HL-60/S4 treated with retinoic acid at 250 ng/mL for 4 days and 3 days (cell line): ENCODE data around the gene SCAF4.

ENCODE experiments used
- in situ Hi-C: fragments of 300-500 bp; cut with MboI; formaldehyde crosslinking; loops from 2 replicates; pipeline ENCODE4 v1.7.0; 2022; ENCODE audit warnings: low sequenced_read_pairs

Gene SCAF4

DNA sequence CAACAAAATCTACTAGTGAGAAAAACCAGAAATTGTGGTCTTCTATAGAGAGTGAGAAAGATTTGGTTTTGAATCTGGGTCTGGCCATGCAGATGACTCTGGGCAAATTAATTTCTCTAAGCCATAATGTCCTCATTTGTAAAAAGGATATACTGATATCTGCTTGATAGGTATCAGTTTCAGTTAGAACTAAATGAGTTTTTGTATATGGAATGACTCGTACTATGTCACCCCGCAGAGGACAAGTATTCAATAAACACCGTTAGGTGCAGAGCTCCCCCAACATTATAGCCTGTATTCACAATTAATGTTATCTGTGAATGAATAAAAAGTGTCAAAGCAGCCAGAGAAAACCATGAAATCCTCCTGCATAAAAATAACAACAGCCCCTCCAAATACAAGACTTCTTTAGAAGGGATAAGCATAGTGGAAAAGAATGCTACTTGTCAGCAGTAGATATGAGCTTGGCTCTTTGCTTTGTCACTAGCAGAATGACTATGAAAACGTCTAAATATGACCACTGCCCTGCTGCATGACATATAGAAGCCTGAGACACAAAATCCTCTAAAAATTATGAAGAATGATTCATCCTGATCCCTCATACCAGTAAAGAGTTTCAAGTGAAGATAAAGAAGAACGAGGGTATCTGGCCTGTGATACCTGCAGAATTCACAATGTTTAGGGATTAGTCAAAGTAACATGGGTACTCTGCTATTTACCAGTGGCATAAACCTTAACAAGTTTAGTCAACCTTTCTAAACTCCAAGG lies 17.8 kb downstream of the SCAF4 start:
- in situ Hi-C loops: no loop called here

GRCh38 chr21:31713115-31713514 lies 18.8 kb downstream of the SCAF4 start:
- in situ Hi-C loops: no loop called here

DNA sequence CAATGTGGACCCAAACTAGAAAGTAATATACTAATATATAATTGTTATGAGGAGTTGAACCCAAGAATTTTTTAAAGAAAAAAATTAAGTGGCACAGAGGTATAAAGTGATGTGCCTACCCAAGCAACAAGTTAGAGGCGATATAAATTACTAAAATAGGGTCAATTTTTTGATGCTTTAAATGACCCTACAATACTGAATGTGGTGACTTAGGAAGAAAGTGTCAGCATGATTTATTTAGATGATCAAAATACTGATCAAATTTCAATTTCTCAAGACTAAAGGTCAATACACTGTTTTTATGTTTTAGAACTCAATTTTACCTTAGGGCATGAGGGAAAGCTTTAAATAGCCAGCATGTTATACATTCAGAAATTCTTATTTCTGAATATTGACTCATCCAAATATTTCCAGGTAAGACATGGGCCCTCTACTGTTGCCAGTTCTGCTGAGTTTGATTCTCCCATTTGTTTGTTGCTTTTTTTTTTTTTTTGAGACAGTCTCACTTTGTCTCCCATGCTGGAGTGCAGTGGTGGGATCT lies 20.1 kb downstream of the SCAF4 start:
- in situ Hi-C loops: no loop called here

DNA sequence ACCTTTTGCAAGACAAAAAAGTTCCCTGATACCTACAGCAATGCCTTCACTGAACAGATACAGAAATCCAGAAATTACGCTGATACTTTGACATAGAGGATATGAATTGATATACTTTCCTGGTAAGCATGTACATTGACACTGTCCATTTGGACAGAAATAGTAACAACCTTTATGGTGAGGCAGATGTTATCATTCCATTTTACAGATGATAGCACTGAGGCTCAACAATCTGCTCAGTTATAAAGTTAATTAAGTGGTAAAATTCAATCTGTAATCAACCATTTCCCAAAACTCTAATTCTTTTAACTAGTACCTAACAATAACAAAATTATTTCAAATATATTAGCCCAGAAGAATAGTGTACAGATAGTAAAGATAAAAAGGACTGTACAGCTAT lies 20.6 kb downstream of the SCAF4 start:
- in situ Hi-C loops: no loop called here

GRCh38 chr21:31710586-31710985 lies 21.3 kb downstream of the SCAF4 start:
- in situ Hi-C loops: no loop called here

GRCh38 chr21:31708541-31708940 lies 23.4 kb downstream of the SCAF4 start:
- in situ Hi-C loops: no loop called here

- in situ Hi-C loops: no loop called here
Observed at GRCh38 chr21:31707499-31707898, 24.4 kb downstream of the SCAF4 start.

DNA sequence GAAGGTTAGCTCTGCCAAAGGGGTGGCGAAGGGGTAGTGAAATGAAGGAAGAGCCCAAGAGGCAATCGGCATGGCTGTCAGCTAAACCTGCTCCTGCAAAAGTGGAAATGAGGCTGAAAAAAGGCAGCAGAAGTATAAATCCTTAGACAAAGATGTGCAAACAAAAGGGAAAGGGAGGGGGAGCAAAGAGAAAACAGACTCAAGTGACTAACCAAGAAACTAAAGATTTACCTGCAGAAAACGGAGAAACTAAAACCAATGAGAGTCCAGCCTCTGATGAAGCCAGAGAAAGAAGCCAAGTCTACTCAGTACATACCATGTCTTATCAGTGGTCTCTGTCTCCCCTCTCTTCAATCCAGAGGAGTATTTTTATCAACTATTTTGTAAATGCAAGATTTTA lies 25.4 kb downstream of the SCAF4 start:
- in situ Hi-C loops: no loop called here

DNA sequence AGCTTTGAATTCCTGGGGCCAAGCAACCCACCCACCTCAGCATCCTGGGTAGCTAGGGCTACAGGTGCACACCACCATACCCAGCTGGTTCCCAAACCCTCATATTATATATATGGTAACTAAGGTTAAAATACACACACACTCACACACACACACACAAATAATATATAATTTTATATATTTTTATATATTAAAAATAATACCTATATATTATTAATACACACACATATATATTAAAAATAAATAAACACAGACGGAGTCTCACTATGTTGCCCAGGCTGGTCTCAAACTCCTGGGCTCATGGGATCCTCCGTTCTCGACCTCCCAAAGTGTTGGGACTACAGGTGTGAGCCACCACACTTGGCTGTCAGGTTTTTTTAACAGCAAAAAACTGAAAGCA lies 31.9 kb downstream of the SCAF4 start:
- in situ Hi-C loops: no loop called here

- in situ Hi-C loops: no loop called here
Observed at GRCh38 chr21:31698461-31698860, 33.5 kb downstream of the SCAF4 start.

DNA sequence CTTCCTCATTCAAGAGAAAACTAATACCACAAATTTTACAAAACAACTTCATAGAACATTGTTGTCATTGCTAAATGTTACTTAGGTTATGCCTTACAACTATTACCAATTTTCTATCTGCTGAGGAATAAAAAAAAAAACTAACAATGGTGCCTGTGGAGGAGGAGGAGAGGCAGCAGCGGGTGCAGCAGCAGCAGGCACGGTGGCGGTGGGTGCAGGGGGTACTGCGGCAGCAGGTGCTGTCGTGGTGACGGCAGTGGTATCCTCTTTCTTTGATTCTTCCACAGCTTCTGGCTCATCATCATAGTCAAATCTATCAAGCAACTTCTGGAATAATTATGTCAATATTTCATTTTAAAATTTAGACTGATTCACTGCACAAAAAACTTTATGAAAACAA lies 35.5 kb downstream of the SCAF4 start:
- in situ Hi-C loops: no loop called here

- in situ Hi-C loops: no loop called here
Observed at GRCh38 chr21:31693222-31693621, 38.7 kb downstream of the SCAF4 start.

- in situ Hi-C loops: no loop called here
Observed at GRCh38 chr21:31688603-31689368, 43.1 kb downstream of the SCAF4 start.

- in situ Hi-C loops: no loop called here
Observed at GRCh38 chr21:31687108-31687507, 44.8 kb downstream of the SCAF4 start.

DNA sequence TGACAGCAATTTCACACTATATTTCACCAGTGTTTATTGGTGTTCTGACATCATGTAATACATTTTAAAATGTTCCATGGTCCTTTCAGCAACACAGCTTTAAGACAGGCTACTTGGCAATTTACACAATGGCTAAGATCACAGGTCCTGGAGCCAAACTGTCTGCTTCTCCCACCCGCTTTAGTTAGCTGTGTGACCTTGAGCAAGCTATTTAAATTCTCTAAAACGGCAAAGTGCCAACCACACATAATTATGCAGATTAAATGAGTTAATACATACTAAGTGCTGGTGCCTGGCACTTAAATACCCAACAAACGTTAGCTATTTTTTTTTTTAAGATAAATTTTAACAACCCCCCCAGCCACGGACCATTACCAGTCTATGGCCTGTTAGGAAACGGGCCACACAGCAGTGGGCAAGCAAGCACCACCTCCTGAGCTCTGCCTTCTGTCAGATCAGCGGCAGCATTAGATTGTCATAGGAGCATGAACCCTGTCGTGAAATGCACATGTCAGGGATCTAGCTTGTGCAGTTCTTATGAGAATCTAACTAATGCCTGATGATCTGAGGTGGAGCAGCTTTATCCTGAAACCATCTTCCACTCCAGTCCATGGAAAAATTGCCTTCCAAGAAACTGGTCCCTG lies 45.5 kb downstream of the SCAF4 start:
- in situ Hi-C loops: no loop called here

- in situ Hi-C loops: no loop called here
Observed at GRCh38 chr21:31684918-31685317, 47.0 kb downstream of the SCAF4 start.

- in situ Hi-C loops: no loop called here
Observed at GRCh38 chr21:31683029-31683428, 48.9 kb downstream of the SCAF4 start.

DNA sequence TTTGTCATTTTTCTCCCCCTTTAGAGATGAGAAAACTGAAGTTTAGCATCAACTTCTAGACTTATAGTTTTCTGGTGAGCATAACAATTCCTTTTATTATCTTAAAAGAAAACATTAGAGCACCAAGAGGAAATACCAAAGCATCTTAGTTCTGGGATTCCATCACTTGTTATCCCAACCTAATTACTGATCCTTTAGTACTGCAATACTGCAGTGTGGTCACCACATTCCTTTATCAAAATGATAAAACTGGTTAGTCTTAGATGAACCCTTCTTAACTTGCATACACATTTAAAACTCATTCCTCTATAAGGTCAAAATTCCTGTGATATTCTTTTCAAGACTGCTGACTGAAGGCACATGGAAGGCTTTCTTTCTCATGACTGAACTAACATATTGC lies 49.3 kb downstream of the SCAF4 start:
- in situ Hi-C loops: no loop called here

GRCh38 chr21:31678478-31678877 lies 53.4 kb downstream of the SCAF4 start:
- in situ Hi-C loops: no loop called here

- in situ Hi-C loops: no loop called here
Observed at GRCh38 chr21:31677047-31677446, 54.9 kb downstream of the SCAF4 start.

DNA sequence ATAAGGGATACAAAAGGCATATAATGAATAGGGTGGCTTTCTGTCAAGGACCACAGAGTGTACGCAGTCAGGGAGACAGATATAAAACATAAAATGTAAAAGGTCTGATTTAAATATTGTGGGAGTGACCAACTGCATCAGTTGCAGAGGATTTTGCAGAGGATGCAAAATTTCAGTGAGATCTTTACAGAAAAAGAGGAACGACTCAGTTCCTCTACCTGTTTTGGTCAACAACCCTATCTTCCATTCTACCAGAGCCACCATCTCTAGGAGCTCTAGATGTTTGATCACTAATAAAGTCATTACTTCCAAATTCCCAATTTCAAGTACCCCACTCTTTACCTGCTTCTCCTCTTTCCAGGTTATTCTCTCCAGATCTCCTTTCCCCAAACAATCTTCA lies 56.0 kb downstream of the SCAF4 start:
- in situ Hi-C loops: no loop called here

- in situ Hi-C loops: no loop called here
Observed at GRCh38 chr21:31675318-31675717, 56.6 kb downstream of the SCAF4 start.
